Measurements from ENCODE around the gene ADAMTS17.
A peak's percentile ranks its signal among the peaks of the same experiment; 100 is the strongest.

Gene ADAMTS17

DNA sequence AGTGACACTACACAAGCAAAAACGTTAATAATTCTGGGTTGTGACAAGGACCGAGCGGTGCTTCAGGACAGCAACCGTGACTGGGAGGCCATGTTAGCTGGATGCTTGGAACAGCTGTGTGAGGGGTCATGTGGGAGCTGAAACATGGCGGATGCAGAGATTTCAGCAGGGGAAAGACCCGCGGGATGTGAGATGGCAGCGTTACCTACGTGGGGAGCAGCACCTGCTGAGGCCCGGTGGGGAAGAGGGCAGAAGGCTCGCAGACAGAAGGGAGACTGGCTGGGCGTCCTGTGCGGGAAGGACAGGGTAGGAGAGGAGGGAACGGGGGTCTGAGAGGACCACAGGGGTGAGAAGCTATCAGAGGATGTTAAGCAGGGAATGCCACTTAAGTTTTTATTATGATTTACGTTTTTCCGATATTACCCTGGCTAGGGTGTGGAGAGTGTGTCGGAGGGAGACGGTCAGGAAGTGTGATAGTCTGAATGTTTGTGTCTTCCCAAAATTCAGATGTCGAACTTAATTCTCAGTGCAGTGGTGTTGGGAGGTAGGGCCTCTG is 379.7 kb downstream of the ADAMTS17 start:
- FAIRE-seq (no peak), DNase-seq (ENCODE audit: low spot score) (no peak)

DNA sequence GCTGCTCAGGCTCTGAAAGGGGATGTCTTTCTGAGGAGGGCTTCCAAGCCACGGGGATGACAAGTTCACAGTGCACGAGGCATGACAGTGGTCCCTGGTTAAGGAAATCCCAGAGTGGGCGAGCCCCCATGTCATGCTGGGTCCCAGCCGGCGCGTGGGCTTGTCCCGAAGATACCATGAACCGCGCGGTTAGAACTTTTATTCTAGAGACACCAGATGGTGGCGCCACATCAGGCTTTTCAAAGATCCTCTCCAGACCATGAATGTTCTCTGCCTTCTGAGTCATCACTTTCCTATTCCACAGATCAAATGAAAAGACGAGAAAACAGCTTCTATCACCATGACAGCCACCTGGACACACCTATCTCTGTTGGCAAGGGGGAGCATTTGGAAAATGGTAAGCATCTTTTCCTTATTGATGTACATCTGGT is 380.7 kb downstream of the ADAMTS17 start:
- no peak for DNase-seq (ENCODE audit: low spot score)
- no peak for FAIRE-seq

DNA sequence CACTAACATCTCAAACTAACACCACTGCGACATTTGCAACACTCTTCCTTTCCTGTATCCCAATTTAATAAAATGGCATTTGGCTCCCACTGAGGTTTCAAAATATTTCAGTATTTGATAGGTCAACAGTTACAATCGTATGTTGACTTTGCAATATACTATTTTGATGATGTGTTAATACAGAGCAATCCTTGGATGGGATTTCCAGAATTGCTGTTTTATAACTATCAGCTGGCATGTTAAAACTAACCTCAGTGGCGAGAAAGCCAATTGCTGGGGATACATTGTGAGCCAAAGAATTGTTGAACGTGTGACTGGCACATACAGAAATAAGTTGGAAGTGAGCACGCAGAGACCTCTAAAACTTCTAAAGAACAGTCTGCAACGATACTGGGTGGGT is 382.4 kb downstream of the ADAMTS17 start:
- DNase-seq (ENCODE audit: low spot score): no peak
- no peak for FAIRE-seq

DNA sequence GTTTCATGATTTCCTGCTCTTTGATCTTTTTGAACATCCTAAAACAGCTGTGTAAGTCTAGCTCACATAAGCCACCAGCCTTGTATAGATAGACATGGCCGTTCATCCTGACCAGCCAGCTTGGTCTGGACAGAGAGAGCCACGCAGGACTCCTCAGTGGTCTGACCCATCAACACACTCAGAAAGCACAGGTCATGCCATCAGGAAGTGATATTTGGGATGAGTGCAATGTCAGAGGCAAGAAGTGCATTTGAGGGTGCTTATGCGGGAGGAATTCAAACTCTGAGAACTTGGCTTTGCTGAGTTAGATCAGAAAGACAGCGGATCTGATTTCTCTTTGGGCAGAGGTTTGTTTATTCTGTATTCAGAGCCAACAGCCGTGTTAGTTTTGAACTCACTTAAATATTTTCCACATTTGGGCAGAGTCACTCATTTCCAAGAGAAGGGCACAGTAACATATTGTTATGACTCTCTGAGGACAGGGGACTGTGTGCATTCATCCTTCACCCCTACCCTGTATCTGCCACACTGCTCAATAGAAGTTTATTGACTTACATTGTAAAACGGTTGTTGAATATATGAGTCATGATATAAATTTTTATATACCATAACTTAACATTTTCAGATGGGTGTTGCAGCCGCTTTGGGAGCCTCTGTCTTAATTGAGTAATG is 383.2 kb downstream of the ADAMTS17 start:
- no peak for DNase-seq (ENCODE audit: low spot score)
- no peak for FAIRE-seq

DNA sequence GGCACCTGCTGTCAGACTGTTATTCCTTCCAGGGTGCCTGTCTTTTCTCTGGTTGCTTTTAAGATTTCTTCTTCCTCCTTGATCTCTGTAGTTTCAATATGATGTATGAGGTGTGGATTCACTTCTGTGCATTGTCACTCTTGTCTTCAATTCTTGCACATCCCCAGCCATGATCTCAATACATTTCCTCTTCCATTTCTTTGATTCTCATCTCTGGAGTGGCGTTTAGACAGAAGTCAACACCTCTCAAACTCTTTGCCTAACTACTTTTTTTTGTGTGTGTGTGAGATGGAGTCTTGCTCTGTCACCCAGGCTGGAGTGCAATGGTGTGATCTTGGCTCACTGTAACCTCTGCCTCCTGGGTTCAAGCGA is 384.1 kb downstream of the ADAMTS17 start:
- DNase-seq (ENCODE audit: low spot score) (no peak), FAIRE-seq (no peak)

DNA sequence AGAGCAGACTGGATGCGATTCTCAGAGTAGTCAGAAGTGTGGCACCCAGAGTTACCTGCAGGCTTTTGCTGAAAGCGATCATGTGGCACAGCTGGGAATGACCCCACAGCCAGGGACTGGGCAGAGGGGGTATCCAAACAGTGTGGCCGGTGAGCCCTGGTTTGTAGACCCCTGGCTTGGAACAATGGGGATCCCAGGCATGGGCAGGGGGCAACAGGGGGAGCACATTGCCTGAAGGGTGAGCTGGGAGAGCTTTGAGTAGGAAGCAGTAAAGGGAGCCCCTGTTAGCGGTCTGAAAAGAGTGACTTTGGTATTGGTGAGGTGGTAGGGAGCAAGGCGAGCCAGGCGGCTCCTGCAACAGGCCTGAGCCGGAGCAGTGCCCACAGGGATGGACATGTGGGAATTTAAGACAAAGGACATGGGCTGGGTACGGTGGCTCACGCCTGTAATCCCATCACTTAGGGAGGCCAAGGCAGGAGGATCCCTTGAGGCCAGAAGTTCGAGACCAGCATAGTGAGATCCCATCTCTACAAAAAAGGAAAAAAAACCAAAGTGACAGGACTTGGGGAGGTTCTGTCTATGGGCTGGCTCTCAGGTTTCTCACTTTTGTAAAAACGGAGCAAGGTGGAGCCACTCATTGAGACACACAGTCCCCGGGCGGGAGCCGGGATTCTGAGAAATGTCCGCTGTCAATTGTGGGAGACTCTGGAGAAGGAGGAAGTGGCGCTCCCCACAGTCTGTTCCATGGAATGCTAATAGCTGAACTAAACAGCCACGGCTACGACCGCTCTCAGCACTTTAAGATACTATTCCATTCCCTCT is 384.7 kb downstream of the ADAMTS17 start:
- FAIRE-seq: no peak
- DNase-seq (ENCODE audit: low spot score): no peak

DNA sequence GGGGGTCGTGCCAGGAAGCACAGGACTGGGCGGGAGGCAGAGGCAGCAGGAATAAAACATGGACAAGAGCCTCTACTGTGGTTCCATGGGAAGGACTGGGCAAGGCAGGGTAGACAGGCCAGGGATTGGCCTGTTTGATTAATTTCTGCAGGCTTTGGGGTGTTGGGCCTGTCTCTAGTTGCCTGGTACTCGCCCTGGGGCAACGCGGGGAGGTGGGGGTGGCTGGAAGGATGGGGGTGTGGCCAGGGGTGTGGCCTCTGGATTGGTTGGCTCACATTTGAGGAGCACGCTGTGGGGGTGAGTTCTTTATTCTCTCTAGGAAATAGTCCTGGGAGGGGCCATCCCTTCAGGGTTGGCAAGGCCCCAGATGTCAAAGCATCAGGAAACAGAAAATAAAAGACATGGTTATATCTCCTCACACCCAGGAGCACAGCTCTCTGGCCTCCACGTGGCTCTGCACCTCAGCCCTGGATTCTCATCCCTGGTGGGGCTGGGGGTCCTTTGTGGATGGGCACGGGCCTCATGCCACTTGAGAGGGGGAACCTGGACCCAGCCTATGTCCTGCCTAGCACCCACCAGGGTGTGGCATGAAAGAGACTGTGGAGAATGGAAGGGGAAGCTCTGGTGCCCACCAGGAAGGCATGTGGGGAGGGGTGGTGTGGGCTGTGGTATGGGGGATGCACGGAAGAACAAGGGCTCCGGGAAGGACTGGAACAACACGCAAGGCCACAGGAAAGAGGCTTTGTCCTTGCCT is 385.6 kb downstream of the ADAMTS17 start:
- FAIRE-seq: no peak
- DNase-seq (ENCODE audit: low spot score): no peak

DNA sequence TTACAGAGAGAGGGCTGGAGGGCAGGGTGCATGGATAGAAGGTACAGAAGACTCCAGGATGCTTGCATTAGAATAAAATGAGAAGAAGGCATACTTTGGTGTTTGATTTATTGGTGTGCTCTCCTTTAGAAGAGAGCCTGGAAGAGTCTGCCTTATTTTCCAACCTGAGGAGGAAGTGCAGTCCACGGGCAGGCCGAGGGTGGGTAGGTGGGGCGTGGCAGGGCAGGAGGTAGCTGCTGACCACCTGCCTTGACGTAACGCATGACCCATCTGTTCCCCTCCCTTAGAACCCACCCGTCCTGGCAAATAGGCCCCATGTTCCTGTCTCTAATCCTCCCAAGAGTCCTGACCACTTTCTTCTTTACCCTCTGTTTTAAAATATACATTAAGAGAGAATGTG is 386.2 kb downstream of the ADAMTS17 start:
- FAIRE-seq: no peak
- no peak for DNase-seq (ENCODE audit: low spot score)

DNA sequence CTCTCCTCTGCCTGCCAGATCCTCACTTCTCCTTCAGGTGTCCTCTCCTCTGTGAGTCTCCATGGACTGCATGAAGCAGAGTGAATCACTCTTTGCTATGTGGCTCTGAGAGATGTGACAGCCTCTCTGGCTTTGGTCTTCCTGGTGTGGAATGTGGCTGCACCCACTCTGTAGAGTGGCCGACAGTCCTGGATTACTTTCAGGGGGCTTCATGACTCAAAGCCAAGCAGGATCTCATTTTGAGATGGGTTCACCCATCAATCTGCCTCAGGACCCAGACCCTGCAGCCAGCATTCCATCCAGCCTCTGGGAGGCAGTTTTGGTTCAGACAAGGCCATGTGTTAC is 386.6 kb downstream of the ADAMTS17 start:
- FAIRE-seq: no peak
- DNase-seq (ENCODE audit: low spot score): no peak

DNA sequence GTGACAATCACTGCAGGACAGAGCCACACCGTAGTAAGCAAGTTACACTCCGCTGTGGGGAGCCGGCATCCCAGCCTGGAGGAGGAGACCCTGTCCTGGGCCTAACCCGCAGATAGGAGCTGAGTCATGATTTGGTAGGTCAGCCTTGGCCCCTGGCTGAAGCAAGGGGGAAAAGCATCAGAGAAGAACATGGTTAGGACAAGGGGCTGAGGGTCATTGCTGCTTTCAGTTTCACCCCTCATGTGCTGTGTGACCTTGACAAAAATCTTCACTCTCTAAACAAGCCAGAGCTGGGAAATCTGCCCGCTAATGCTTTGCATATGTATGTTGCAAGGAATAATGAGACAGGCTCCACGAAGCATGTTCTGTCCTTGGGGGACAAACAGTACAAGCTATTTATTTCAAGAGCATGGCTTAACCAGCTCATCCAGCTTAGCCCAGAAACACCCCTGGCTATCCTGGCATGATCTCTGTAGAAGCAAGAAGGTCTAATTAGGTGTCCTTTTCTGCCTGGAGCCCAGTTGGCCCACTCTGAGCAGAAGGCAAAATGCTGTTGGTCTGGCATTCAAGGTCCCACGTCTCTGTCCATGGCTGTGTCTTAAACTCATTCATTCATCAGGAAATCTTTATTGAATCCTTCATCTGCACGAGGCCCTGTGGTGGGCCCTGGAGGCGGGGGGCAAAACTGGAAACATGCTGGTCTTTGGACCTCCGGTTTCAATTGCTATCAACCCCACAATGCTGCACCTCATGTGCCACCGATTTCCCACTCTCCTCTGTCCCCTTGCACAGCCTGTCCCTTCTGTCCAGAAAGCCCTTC is 387.2 kb downstream of the ADAMTS17 start:
- FAIRE-seq (no peak), DNase-seq (ENCODE audit: low spot score) (no peak)

DNA sequence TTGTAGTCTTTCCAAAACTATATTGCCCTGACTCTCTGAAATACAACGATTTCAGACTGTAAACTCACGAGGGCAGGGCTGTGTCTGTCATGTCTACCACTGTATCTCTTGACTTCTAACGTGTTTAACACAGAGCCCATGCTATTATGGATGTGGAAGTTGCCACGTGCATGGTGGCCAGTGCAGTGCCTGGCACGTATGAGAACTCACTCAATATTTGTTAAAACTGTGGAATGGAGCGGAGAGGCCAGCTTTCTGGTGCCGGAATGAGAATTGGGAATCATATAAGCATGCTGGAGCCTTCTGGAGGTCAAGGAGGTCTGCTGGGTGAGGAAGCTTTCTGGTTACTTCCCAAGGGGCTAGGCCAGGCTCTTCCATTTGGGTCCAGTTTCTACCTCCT is 387.9 kb downstream of the ADAMTS17 start:
- FAIRE-seq (no peak), DNase-seq (ENCODE audit: low spot score) (no peak)

DNA sequence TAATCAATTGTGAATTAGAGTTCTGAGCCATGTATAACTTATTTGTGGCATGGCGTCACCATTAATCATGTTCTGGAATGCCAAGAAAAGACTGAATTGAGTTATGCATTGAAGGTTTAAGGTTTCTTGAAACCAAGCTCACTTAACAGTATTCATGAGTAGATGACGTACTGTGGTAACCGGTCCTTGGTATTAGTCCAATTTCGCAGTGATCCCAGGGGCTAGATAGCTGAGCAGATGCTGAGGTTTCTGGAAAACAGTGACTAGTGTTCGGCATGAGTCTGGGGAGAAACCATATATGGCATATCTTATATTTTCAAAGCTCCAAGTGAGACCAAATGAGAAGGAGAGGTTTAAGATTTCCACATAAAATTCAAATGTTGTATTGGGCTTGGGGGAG is 390.3 kb downstream of the ADAMTS17 start:
- DNase-seq (ENCODE audit: low spot score) (no peak), FAIRE-seq (no peak)

DNA sequence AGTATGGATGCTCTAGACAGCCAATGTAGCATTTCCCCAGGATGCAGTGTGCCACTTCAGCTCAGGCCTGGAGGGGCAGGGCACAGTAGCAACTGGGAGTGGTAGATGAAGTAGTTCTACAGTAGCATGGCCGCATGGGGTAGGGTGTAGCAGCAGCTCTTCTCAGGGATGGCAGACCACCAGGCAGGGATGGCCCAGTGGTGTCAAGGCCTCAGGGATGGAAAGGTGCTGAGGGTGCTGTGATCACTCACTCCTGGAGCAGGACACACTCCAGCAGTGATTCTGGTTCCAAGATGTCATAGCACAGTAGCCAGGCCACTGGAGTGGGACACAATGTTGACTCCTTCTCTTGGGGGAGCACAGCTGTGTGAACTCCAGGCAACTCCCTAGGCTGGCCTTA is 397.6 kb downstream of the ADAMTS17 start:
- FAIRE-seq (no peak), DNase-seq (ENCODE audit: low spot score) (no peak)

DNA sequence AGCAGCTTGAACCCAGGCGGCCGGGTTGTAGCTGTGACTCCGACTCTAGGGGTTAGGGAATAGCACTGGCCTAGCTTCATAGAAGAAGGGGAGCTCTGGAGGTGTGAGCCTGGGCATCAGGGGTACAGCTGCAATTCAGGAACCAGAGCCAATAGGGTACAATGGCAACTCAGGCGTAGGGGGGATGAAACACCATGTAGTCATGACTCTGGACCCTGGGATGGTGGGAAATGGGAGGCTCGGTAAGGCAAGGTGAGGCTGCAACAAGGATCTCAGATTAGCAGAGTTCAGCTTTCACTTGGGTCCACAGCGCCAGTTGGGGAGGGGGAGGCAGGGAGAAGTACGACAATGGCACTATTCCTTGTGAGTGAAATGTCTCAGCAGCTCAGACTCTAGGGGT is 398.3 kb downstream of the ADAMTS17 start:
- no peak for DNase-seq (ENCODE audit: low spot score)
- no peak for FAIRE-seq

DNA sequence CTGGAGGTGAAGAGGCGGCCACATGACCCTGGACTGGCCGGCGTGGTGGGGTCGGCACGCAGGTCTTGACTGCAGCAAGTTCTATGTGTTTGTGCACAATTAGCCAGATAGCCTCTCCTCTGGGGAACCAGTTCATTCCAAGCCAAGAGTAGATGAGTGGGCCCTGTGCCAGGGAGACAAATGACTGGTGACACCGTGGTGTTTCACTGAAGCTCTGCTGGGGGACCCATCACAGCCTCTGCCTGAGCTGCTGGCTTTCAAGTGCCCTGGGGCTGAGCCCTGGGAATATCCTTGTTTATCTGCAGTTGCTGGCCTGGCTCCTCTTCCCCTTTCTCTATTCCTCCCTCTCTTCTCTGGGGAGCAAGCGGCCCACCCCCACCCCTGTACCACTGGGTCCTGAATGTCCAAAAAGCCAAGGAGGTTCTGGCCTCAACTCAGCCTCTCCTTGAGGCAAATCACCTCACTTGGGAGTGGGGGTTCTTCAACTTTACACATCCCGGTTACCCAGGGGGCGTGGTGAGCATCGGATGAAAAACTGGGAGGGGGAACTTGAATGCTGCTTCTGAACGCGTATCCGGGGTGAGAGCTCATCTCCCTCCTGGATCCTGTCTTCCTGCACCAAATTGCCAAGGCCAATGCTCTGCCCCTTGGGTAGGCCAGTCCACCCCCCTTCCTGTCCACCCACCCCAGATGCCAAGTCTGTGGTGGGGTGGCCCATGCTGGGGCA is 408.9 kb downstream of the ADAMTS17 start:
- DNase-seq (ENCODE audit: low spot score): no peak
- FAIRE-seq: no peak

DNA sequence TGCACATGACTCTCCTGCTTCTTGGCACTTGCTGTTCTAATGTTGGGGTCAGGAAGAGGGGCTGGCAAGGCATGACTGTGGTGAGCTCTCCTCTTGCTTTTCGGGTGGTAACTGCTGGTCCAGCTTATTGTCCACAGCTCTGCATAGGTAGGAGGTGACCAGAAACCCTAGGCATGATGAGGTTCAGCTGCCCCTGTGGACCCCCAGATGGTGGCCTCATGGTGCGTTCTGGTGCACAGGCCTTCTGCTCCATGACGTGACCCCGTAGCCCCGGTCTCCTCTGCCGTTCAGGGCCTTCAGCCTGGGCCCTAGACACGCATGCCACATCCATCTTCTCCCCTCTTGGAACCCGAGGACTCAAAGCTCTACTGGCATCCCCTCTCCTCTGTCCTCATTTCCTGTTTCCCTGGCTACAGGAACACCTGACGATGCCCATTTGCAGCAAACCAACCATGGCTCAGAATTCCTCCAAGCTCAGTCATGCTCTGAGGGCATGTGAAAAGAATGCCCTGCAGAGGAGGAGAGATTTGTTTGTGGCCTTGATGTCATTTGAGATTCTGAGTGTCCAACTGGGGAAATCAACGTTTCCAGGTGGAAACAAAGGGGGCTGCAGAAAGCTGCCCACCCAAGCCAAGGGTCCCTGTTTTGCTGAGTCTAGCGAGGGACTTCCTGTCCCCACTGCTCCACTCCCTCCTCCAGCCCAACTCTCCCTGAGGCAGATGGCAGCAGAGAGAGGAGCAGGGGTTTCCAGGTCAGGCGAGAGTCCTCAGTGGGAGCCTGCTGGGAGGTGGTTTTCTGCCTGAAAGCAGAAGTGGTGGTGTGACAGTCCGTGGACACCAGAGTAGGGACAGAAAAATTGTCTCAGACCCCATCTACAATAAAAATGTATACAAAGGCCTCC is 409.8 kb downstream of the ADAMTS17 start:
- no peak for FAIRE-seq
- peak; percentile 23 for DNase-seq (ENCODE audit: low spot score)

DNA sequence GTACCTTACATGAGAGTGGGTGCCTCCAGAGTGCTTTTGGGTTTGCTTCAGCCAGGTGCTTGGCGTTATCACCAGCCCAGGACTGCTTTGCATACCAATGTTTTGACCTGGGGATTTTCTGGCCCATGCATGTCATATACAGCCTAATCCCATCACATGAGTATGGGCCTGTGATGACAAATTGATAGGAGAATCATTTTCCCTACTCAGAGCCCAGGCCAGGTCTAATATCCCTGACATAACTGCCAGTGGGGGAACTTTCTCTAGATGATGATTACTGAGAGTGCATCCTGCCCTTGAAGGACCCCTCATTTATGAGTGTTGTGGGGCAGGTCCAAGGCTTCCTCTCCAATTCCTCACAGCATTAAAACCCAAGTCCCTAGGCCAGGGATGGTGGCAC is 411.1 kb downstream of the ADAMTS17 start:
- no peak for DNase-seq (ENCODE audit: low spot score)
- FAIRE-seq: no peak

DNA sequence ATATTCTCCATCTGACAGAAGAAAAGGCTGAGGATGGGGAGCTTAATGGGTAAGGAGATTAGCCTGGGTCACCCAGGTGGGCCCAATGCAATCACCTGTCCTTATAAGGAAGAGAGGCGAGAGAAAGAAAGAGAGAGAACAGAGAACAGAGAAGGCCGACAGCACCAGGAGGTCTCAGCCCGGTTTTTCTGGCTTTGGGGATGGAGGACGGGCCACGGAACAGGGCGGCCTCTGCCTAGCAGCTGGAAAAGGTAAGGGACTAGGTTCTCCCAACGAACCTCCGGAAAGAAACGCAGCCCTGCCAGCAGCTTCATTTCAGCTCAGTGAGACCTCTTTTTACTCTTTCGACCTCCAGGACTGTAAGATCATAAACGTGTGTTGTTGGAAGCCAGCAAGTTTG is 412.5 kb downstream of the ADAMTS17 start:
- no peak for FAIRE-seq

DNA sequence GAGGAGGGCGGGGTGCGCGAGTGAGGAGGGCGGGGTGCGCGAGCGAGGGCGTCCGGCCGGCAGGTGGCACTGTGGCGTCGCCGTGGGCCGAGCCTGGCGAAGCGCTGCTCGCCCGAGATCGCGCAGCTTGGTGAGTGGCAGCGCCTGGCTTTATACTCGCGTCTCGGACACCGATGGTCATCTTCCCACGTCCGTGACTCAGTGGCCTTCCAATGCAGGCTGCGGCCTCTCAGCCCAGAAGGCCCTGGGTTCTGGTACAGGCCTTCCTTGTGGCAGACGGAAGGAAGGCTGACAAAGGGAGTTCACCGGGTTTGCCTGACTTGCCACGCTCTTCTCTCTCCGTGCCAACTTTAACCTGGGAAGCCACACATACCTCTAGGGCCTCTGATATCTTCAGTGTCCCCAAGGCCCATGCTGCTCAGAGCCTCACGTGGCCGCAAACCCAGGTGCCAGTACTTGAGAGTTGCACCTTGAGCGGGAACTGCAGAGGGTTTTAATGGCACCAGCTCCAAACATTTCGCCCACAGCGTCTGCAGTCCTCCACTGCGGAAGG is 413.3 kb downstream of the ADAMTS17 start:
- no peak for FAIRE-seq

More for the DNA sequence above, 412.5 kb downstream of the ADAMTS17 start:
- no peak for DNase-seq (ENCODE audit: low spot score)

More for the DNA sequence above, 413.3 kb downstream of the ADAMTS17 start:
- DNase-seq (ENCODE audit: low spot score): peak; percentile 48

Data from RCC 7860 (cell line).